Suprapubic skin (tissue), 4 donors: Measurements from ENCODE around the gene PRAME.

ENCODE experiments used
- POLR2A ChIP-seq, 2 donors: fragments of 450-650 bp; IDR thresholded peaks; one replicate each; pipeline ENCODE4 v1.6.1; 2017; ENCODE audit warnings: antibody characterized with exemption in 2 of 2, mild to moderate bottlenecking in 2 of 2, moderate library complexity in 2 of 2
- POLR2AphosphoS5 ChIP-seq, 3 donors: sonication (generic); formaldehyde crosslinking; IDR thresholded peaks; one replicate each; pipeline ENCODE4 v1.6.1; 2017; ENCODE audit warnings: antibody characterized with exemption in 3 of 3
- TF ChIP-seq, protein P1 (sequence below), 2 donors: fragments of 200-600 bp in 1 of 2; fragments of 450-650 bp in 1 of 2; sonication (generic) in 1 of 2; IDR thresholded peaks; one replicate each; pipeline ENCODE4 v1.5.1; 2016 to 2019; ENCODE audit warnings: antibody characterized with exemption in 2 of 2, mild to moderate bottlenecking in 1 of 2, moderate library complexity in 1 of 2

GRCh38 chr22:22565981-22566380 is 6.9 kb upstream of the PRAME start:
- TF ChIP-seq POLR2AphosphoS5 (IDR thresholded peaks at IDR 0.05) (no peak), POLR2A (IDR thresholded peaks at IDR 0.05) (no peak)
- TF ChIP-seq, protein P1, sequence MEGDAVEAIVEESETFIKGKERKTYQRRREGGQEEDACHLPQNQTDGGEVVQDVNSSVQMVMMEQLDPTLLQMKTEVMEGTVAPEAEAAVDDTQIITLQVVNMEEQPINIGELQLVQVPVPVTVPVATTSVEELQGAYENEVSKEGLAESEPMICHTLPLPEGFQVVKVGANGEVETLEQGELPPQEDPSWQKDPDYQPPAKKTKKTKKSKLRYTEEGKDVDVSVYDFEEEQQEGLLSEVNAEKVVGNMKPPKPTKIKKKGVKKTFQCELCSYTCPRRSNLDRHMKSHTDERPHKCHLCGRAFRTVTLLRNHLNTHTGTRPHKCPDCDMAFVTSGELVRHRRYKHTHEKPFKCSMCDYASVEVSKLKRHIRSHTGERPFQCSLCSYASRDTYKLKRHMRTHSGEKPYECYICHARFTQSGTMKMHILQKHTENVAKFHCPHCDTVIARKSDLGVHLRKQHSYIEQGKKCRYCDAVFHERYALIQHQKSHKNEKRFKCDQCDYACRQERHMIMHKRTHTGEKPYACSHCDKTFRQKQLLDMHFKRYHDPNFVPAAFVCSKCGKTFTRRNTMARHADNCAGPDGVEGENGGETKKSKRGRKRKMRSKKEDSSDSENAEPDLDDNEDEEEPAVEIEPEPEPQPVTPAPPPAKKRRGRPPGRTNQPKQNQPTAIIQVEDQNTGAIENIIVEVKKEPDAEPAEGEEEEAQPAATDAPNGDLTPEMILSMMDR (IDR thresholded peaks at IDR 0.05): no peak
